GM12878 (cell line): ENCODE measurements around the gene OR13J1. TPM values are rescaled to one million over a fixed set of nuclear protein-coding genes. Genes with fewer than 3 reads are reported as not detected.

Experiments
- ATAC-seq: fragments of 200-7000 bp; cut with Tn5 transposase; 3 replicates; pipeline ENCODE4 v1.9.1; 2020; ENCODE audit warnings: mild to moderate bottlenecking, moderate library complexity
- BruUV-seq: library from RNA; stranded (reverse); fragments of 400-500 nt; replicated peaks from 2 replicates; lab custom pipeline; 2021; lab: Mats Ljungman, UMichigan
- CTCF ChIA-PET: fragments of 300-600 bp; sonication (Branson Sonifier 250); formaldehyde crosslinking; extraction: SDS; loops from one replicate; lab custom pipeline; 2021; ENCODE audit warnings: inconsistent platforms; lab: Yijun Ruan, JAX
- POLR2A ChIA-PET: fragments of 350-600 bp; formaldehyde crosslinking; extraction: SDS; loops from one replicate; lab custom pipeline; 2021; ENCODE audit warnings: inconsistent platforms; lab: Charles Lee
- RAD21 ChIA-PET: fragments of 300-600 bp; sonication (Branson Sonifier 250); formaldehyde crosslinking; loops from one replicate; lab custom pipeline; 2023; ENCODE audit warnings: antibody characterized with exemption; ENCODE audit not compliant: unreplicated experiment; lab: Charles Lee
- SMC1A ChIA-PET: fragments of 300-600 bp; sonication (Branson Sonifier 250); formaldehyde crosslinking; loops from one replicate; lab custom pipeline; 2023; ENCODE audit not compliant: unreplicated experiment, uncharacterized antibody; lab: Charles Lee
- DNase-seq: peaks from one replicate; pipeline ENCODE4 v3.0.0-alpha.2; 2011; ENCODE audit warnings: low read depth, low spot score
- FAIRE-seq: peaks from 3 replicates; lab custom pipeline; 2011; peaks lifted over from hg19 to GRCh38; lab: Jason Lieb, UNC
- H2AFZ ChIP-seq: 2 replicates; pipeline ENCODE4 v1.6.0; 2011; ENCODE audit warnings: low read depth, low read length, control low read depth; ENCODE audit not compliant: control insufficient read depth
- H3K27ac ChIP-seq: 2 replicates; pipeline ENCODE4 v1.5.1; 2011; ENCODE audit warnings: control low read depth; ENCODE audit not compliant: control insufficient read depth, insufficient read depth
- H3K27me3 ChIP-seq, 2 experiments: replicated peaks in 1 of 2; 2 replicates each; pipeline versions ENCODE4 v1.6.0 to v1.6.1; 2011; ENCODE audit warnings: low read length in 1 of 2; ENCODE audit not compliant: control insufficient read depth in 2 of 2, insufficient read depth in 2 of 2
- H3K36me3 ChIP-seq, 2 experiments: 2 replicates each; pipeline ENCODE4 v1.5.1; 2011; ENCODE audit warnings: low read length in 1 of 2; ENCODE audit not compliant: control insufficient read depth in 2 of 2, insufficient read depth in 2 of 2
- H3K4me1 ChIP-seq: 2 replicates; pipeline ENCODE4 v1.6.1; 2011; ENCODE audit warnings: mild to moderate bottlenecking, low read length, moderate library complexity, mixed read lengths; ENCODE audit not compliant: control insufficient read depth, insufficient read depth
- H3K4me2 ChIP-seq: 2 replicates; pipeline ENCODE4 v1.6.0; 2011; ENCODE audit warnings: control low read depth; ENCODE audit not compliant: control insufficient read depth, insufficient read depth
- H3K4me3 ChIP-seq: fragments of 200-600 bp; sonication (generic); 2 replicates; pipeline ENCODE4 v1.5.1; 2016
- H3K79me2 ChIP-seq: 2 replicates; pipeline ENCODE4 v1.6.0; 2011; ENCODE audit warnings: low read length; ENCODE audit not compliant: control insufficient read depth, insufficient read depth
- H3K9ac ChIP-seq: 2 replicates; pipeline ENCODE4 v1.8.0; 2011; ENCODE audit warnings: low read length, control low read depth, mixed read lengths; ENCODE audit not compliant: control insufficient read depth, insufficient read depth
- H3K9me3 ChIP-seq: replicated peaks from 3 replicates; pipeline ENCODE4 v1.5.1; 2011; ENCODE audit warnings: mild to moderate bottlenecking, low read length; ENCODE audit not compliant: control insufficient read depth, insufficient read depth
- H4K20me1 ChIP-seq: 2 replicates; pipeline ENCODE4 v1.6.0; 2011; ENCODE audit not compliant: control insufficient read depth, insufficient read depth
- CBX3 ChIP-seq: fragments of 200-600 bp; sonication (generic); IDR thresholded peaks from 2 replicates; pipeline ENCODE4 v1.6.1; 2016; ENCODE audit warnings: low read depth, borderline replicate concordance
- CTCF ChIP-seq, 3 experiments: IDR thresholded peaks in 2 of 3; conservative IDR thresholded peaks in 1 of 3; 2 replicates each; pipeline ENCODE4 v1.5.1; 2011; ENCODE audit warnings: low read depth in 3 of 3, low read length in 3 of 3, mild to moderate bottlenecking in 3 of 3, control low read depth in 2 of 3, moderate library complexity in 2 of 3, inconsistent platforms in 1 of 3, mixed read lengths in 1 of 3; ENCODE audit not compliant: control insufficient read depth in 2 of 3, insufficient read depth in 1 of 3; ENCODE audit errors: extremely low read depth in 1 of 3
- NR2C1 ChIP-seq: fragments of 450-650 bp; IDR thresholded peaks from 2 replicates; pipeline ENCODE4 v1.6.1; 2017; ENCODE audit warnings: antibody characterized with exemption, mild to moderate bottlenecking, moderate library complexity
- SIN3A ChIP-seq: IDR thresholded peaks from 2 replicates; pipeline ENCODE4 v1.6.1; 2012; ENCODE audit warnings: low read depth, low read length, improper control_type of control experiment
- SMC3 ChIP-seq: IDR thresholded peaks from 2 replicates; pipeline ENCODE4 v1.6.1; 2011; ENCODE audit warnings: low read length, improper control_type of control experiment, borderline replicate concordance
- ZNF622 ChIP-seq: fragments of 450-650 bp; IDR thresholded peaks from 2 replicates; pipeline ENCODE4 v1.6.1; 2017; ENCODE audit warnings: mild to moderate bottlenecking, inconsistent platforms
- WGBS: methylation state at CpG from one replicate; pipeline ENCODE4 v1.1.6; 2016; ENCODE audit warnings: low lambda C conversion rate; ENCODE audit not compliant: insufficient replicate concordance, insufficient coverage; ENCODE audit errors: missing lambda C conversion rate; 5-methylcytosine and 5-hydroxymethylcytosine counted together
- in situ Hi-C: fragments of 300-500 bp; cut with MboI; formaldehyde crosslinking; loops from 9 replicates; pipeline ENCODE4 v1.14.3; 2018; ENCODE audit warnings: mixed read lengths
- intact Hi-C: fragments of 100-400 bp; cut with micrococcal nuclease; formaldehyde crosslinking; loops from one replicate; pipeline ENCODE4 v1.14.2; 2022; ENCODE audit not compliant: unreplicated experiment
- polyA plus RNA-seq, 11 experiments: library from polyadenylated mRNA; depleted of rRNA in 4 of 11; unstranded in 6 of 11; stranded (reverse) in 5 of 11; fragments of >200 nt; fragmentation: Nextera tagmentation in 4 of 11; fragmentation: Illumina TruSeq in 1 of 11; extraction: Ambion mirVana in 4 of 11; extraction: Trizol in 1 of 11; gene quantifications; 1 replicate in 1 of 11; 2 replicates in 10 of 11; pipeline versions ENCODE4 v1.2.1 to v1.2.3, GENCODE V29; 2011 to 2016; ENCODE audit warnings: inconsistent platforms in 2 of 11, missing spikeins in 2 of 11, low read depth in 1 of 11
- total RNA-seq, 4 experiments: library from RNA; depleted of rRNA in 3 of 4; stranded (reverse); fragments of >200 nt in 3 of 4; fragmentation: Illumina TruSeq in 1 of 4; extraction: Trizol in 1 of 4; gene quantifications; 2 replicates each; pipeline versions ENCODE4 v1.2.1 to v1.2.3, GENCODE V29; 2013 to 2021

OR13J1 gene
- total and polyA plus RNA-seq, 10 of the 15 experiments (the other 5 are each of a cell fraction or from before 2014, with no cell fraction given), result not detected

- H3K9me3 ChIP-seq, result no peaks in the 10 kb centered on the region
- H3K27me3 ChIP-seq, result no peaks in the 10 kb centered on the region
- ChIA-PET RAD21 (interaction anchor here (1.2 to 5.4 kb wide), 9 partner anchors 9 to 189 kb away, joined by 3 to 41 read pairs (median 5); partner anchors contain the start of genes CREB3 and TLN1), CTCF (interaction anchor here (0.6 to 7.8 kb wide), 16 partner anchors 8 to 107 kb away, joined by 3 to 59 read pairs (median 6); partner anchors contain the start of genes HINT2 and SPAG8), POLR2A (interaction anchor here (0.6 to 6.2 kb wide), 3 partner anchors 10 to 206 kb away, joined by 3 to 80 read pairs (median 3); partner anchors contain the start of gene HINT2), SMC1A (interaction anchor here (0.8 to 8.9 kb wide), 7 partner anchors 9 to 107 kb away, joined by 3 to 118 read pairs (median 8); partner anchors contain the start of gene SPAG8)
- no peaks in the 10 kb centered on the region for H4K20me1 ChIP-seq
- H3K9ac ChIP-seq, result no peak overlapping the region
- BruUV-seq, result no TSS peak
- peak overlapping the region; percentile 54; the same call in 1 of the 2 replicates for H3K27ac ChIP-seq
- H3K79me2 ChIP-seq, result no peaks in the 10 kb centered on the region
- peaks cover 29% of the 10 kb centered on the region for H3K4me1 ChIP-seq
- no peak overlapping the region for H2AFZ ChIP-seq
- WGBS, result 47% methylated on average over 3 of the region's 3 CpGs
- TF ChIP-seq CBX3, result no peak
- TF ChIP-seq ZNF622, result no peak
- peak; percentile 28 to 35 (median 32); a peak in 5 of 6 replicates for TF ChIP-seq CTCF (IDR thresholded peaks at IDR 0.05 in 2 of 3, conservative IDR thresholded peaks at IDR 0.05 in 1 of 3; ENCODE audit: control insufficient read depth in 2 of 3, extremely low read depth in 1 of 3, insufficient read depth in 1 of 3, low read depth in 3 of 3, low read length in 3 of 3)
- TF ChIP-seq SIN3A, result no peak
- no peak for TF ChIP-seq NR2C1
- peak; percentile 19; the same call in 1 of the 2 replicates for TF ChIP-seq SMC3
- intact Hi-C loops (no loop called here), in situ Hi-C loops (no loop called here)
- FAIRE-seq, result no peak
- H3K4me3 ChIP-seq, result no peak overlapping the region
- DNase-seq, result no peak
- H3K4me2 ChIP-seq, result no peak overlapping the region
- H3K36me3 ChIP-seq, result no peaks in the 10 kb centered on the region
- peak; percentile 35; the same call in 2 of the 3 replicates for ATAC-seq
These were observed 35.0 kb downstream of the OR13J1 start for GRCh38 chr9:35835216-35835632.
